ENCODE measurements around the gene ABCC9.
A peak's percentile ranks its signal among the peaks of the same experiment; 100 is the strongest.
"Not testable (repeated sequence)": the region's sequence is repeated elsewhere in the genome, so short reads cannot be mapped to it uniquely, and the experiment has no call there.

Gene ABCC9

DNA sequence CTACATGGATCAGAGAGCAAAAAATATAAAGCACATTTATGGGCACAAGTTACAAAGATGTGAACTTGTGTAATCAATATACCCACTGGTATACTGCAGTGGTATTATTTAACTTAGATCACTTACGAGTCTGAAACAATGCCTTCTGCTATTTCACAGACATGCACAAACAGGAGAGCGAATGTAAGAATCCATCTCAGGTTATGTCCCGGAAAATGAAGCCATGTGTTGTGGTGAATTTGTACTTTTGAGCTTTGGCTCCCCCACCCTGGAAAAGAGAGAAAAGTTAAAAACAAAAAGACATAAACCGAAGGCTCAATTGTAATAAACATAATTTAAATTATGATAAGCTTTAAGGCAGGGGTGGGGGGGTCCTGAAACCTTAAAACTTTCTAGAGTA lies 7.6 kb downstream of the ABCC9 start:
- no peak for DNase-seq (ENCODE audit: low read depth in 2 of 2)

- DNase-seq (ENCODE audit: low read depth in 2 of 2) = not testable (repeated sequence)
Observed at GRCh38 chr12:21929972-21930371, 11.3 kb downstream of the ABCC9 start.

- DNase-seq (ENCODE audit: low read depth in 2 of 2) = no peak
Observed at GRCh38 chr12:21925296-21925913, 15.8 kb downstream of the ABCC9 start.

DNA sequence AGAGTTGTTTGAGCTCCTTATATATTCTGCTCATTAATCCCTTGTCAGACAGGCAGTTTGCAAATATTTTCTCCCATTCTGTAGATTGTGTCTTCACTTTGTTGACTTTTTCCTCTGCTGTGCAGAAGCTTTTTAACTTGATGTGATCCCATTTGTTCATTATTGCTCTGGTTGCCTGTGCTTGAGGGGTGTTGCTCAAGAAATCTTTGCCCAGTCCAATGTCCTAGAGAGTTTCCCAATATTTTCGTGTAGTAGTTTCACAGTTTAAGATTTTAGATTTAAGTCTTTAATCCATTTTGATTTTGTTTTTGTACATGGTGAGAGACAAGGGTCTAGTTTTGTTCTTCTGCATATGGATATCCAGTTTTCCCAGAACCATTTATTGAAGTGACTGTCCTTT lies 19.8 kb downstream of the ABCC9 start:
- DNase-seq (ENCODE audit: low read depth in 2 of 2) = no peak

GRCh38 chr12:21918456-21918855 lies 22.8 kb downstream of the ABCC9 start:
- no peak for DNase-seq (ENCODE audit: low read depth in 2 of 2)

DNA sequence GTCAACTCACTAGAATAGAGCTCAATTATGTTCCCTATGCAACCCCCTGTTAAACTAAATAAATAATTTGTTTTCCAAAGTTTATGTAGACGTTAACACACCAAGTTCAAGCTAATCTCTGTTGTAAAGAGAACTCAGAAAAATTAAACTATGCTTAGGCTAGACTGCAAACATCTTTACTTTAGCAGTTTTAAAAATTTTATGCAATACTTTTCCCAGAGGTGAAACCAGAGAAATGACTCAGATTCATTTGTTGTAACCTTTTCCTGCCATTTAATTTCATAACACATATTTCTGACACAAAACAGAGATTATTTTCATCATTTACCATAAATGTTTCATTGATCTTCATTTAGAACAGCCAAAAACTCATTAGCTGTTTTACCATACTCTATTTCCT lies 27.4 kb downstream of the ABCC9 start:
- no peak for DNase-seq (ENCODE audit: low read depth in 2 of 2)

- DNase-seq (ENCODE audit: low read depth in 2 of 2) = peak in 1 of 2 experiments; percentile 40
Observed at GRCh38 chr12:21912318-21912717, 28.9 kb downstream of the ABCC9 start.

DNA sequence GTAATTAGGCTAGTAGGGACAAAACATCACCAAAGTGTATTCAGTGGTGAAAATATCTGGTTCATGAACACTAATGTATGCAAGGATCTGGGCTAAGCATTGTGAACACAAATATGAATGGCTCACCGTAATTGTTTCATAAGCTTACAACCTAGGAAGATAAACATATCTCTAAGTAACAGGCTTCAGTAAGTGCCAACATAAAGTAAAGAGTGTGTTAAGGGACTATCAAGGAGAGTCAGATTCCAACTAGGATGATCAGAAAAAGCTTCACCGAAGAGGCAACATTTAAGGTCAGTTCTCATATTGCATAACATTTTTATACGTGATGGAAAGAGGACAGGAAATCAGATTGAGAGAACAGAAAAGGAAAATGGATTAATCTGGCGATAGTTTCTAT lies 29.4 kb downstream of the ABCC9 start:
- DNase-seq (ENCODE audit: low read depth in 2 of 2) = no peak

- no peak for DNase-seq (ENCODE audit: low read depth in 2 of 2)
Observed at GRCh38 chr12:21910657-21911056, 30.6 kb downstream of the ABCC9 start.

GRCh38 chr12:21907948-21908837 lies 33.0 kb downstream of the ABCC9 start:
- DNase-seq (ENCODE audit: low read depth in 2 of 2) = no peak

GRCh38 chr12:21906919-21907493 lies 34.2 kb downstream of the ABCC9 start:
- peak; percentile 69 to 73 for DNase-seq (ENCODE audit: low read depth in 2 of 2)

GRCh38 chr12:21899532-21899931 lies 41.7 kb downstream of the ABCC9 start:
- not testable (repeated sequence) for DNase-seq (ENCODE audit: low read depth in 2 of 2)

DNA sequence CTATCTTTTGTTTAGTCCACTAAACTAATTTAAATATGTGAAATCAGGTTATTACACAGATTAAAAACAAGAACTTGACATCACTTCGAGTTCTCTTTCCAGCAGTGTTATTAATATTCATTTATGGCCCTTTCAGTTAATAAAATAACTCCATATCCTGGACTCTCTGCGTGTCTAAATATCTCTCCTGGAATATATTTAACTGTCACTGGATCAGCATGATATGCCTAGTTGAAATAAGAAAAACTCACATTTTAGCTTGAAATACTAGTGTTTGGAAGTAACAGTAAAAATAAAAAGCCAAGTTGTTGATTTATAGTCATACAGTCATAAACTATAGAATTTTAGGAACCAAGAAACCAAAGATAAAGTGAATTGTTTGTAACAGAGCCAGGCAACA lies 45.6 kb downstream of the ABCC9 start:
- no peak for DNase-seq (ENCODE audit: low read depth in 2 of 2)

GRCh38 chr12:21894792-21895595 lies 46.2 kb downstream of the ABCC9 start:
- DNase-seq (ENCODE audit: low read depth in 2 of 2) = no peak

GRCh38 chr12:21893924-21894323 lies 47.3 kb downstream of the ABCC9 start:
- DNase-seq (ENCODE audit: low read depth in 2 of 2) = no peak

GRCh38 chr12:21892341-21892740 lies 48.9 kb downstream of the ABCC9 start:
- DNase-seq (ENCODE audit: low read depth in 2 of 2) = no peak

DNA sequence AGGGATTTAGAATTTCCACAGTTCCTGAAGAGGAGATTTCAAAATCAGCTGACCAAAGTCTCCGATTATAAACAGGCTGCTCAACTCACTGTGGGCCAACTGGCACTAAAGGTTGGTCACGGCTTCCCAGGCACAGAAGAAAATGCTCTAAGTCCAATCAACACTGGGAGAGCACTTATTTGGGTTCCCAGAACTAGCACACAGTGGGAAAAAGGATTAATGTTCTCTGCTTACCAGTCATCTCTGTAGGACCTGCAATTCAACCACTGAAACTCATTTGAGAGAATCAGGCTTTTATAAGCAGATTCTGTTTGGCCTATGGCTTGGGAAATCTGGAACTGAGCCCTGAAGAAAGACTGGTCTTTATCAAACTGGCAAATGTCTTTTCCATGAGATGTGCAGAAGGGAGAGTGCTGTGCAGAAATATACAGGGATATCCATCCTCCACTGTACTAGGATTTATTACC lies 49.4 kb downstream of the ABCC9 start:
- DNase-seq (ENCODE audit: low read depth in 2 of 2) = no peak

- no peak for DNase-seq (ENCODE audit: low read depth in 2 of 2)
Observed at GRCh38 chr12:21888276-21888863, 52.9 kb downstream of the ABCC9 start.

DNA sequence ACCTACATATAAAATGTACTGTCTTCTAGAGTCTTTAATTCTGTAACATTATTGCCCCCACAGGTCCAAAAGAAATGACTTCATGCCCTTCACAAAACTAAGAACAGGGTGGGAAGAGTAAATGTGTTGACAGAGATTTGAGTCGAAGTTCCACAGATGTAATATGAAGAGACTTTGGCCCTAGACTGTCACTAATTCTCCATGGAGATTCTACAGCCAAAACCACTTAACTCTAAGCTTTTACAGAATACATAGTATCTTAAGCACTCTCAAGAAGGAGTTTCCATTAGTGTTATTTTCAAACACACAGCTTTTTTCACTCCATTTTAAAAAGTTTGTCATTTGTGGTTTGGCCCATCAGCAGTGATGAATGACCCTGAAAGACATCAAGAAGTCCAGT lies 56.3 kb downstream of the ABCC9 start:
- DNase-seq (ENCODE audit: low read depth in 2 of 2) = no peak

- no peak for DNase-seq (ENCODE audit: low read depth in 2 of 2)
Observed at GRCh38 chr12:21882635-21883034, 58.6 kb downstream of the ABCC9 start.

- no peak for DNase-seq (ENCODE audit: low read depth in 2 of 2)
Observed at GRCh38 chr12:21881965-21882364, 59.3 kb downstream of the ABCC9 start.

DNA sequence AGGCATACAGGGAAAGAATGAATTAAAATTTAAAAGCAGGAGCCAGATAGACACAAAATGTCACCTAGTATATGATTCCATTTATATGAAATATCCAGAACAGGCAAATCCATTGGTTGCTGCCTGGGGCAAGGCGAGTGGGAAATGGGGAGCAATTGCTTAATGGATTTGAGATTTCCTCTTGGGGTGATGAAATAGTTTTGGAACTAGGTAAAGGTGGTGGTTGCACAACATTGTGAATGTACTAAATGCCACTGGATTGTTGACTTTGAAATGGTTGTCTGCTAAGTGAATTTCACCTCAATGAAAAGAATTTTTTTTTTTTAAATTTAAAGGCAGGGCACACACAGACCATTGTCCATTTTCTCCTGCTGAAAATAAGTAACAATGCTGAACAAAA lies 61.9 kb downstream of the ABCC9 start:
- DNase-seq (ENCODE audit: low read depth in 2 of 2) = no peak
